ENCODE data around the gene ARMS2.

- TF ChIP-seq EP300 (IDR thresholded peaks at IDR 0.05) (no peak), CTCF (IDR thresholded peaks at IDR 0.05) (no peak)
Observed at GRCh38 chr10:122460891-122461293, 6.4 kb downstream of the ARMS2 start.

Data from suprapubic skin (tissue), 3 donors.